Caco-2 (cell line): ENCODE measurements around the gene C2CD3. TPM values are rescaled to one million over a fixed set of nuclear protein-coding genes. Genes with fewer than 3 reads are reported as not detected.
"Not testable (repeated sequence)": the region's sequence is repeated elsewhere in the genome, so short reads cannot be mapped to it uniquely, and the experiment has no call there.

Experiments used
- BruUV-seq: library from RNA; stranded (reverse); fragments of 400-500 nt; replicated peaks from 2 replicates; lab custom pipeline; 2021; lab: Mats Ljungman, UMichigan
- CTCF ChIA-PET: fragments of 300-600 bp; sonication (Branson Sonifier 250); formaldehyde crosslinking; loops from one replicate; lab custom pipeline; 2022; ENCODE audit warnings: antibody characterized with exemption; lab: Charles Lee
- POLR2A ChIA-PET: fragments of 300-600 bp; sonication (Branson Sonifier 250); formaldehyde crosslinking; loops from one replicate; lab custom pipeline; 2022; ENCODE audit warnings: antibody characterized with exemption; lab: Charles Lee
- DNase-seq, 2 experiments: peaks; one replicate each; pipeline versions ENCODE4 v3.0.0 to v3.0.0-alpha.2; 2020 to 2022
- H3K27me3 ChIP-seq: replicated peaks from 2 replicates; pipeline ENCODE4 v1.6.0; 2011; ENCODE audit warnings: low read length; ENCODE audit not compliant: control insufficient read depth, insufficient read depth
- H3K36me3 ChIP-seq: 2 replicates; pipeline ENCODE4 v1.5.1; 2011; ENCODE audit warnings: low read length; ENCODE audit not compliant: control insufficient read depth, insufficient read depth
- H3K4me1 ChIP-seq: fragments of 250-450 bp; sonication (Bioruptor Pico); 2 replicates; pipeline ENCODE4 v1.5.1; 2020; ENCODE audit warnings: mild to moderate bottlenecking
- H3K4me3 ChIP-seq: 2 replicates; pipeline ENCODE4 v1.5.1; 2011; ENCODE audit warnings: low read depth, mild to moderate bottlenecking, control low read depth, low read length
- H3K9me3 ChIP-seq: fragments of 250-450 bp; sonication (Bioruptor Pico); 2 replicates; pipeline ENCODE4 v1.5.1; 2020; ENCODE audit warnings: mild to moderate bottlenecking, moderate library complexity
- H3K27ac Mint-ChIP-seq: one replicate; pipeline ENCODE4 v1.8.0; 2022; ENCODE audit warnings: mixed read lengths; ENCODE audit not compliant: unreplicated experiment
- H3K27me3 Mint-ChIP-seq: one replicate; pipeline ENCODE4 v1.8.0; 2022; ENCODE audit warnings: mixed read lengths; ENCODE audit not compliant: insufficient read depth, unreplicated experiment
- H3K36me3 Mint-ChIP-seq: one replicate; pipeline ENCODE4 v1.8.0; 2022; ENCODE audit warnings: mild to moderate bottlenecking, mixed read lengths; ENCODE audit not compliant: insufficient read depth, unreplicated experiment
- H3K4me1 Mint-ChIP-seq: one replicate; pipeline ENCODE4 v1.8.0; 2022; ENCODE audit warnings: low read depth, mixed read lengths; ENCODE audit not compliant: unreplicated experiment
- H3K4me3 Mint-ChIP-seq: one replicate; pipeline ENCODE4 v1.8.0; 2022; ENCODE audit warnings: mild to moderate bottlenecking, moderate library complexity, mixed read lengths; ENCODE audit not compliant: unreplicated experiment
- H3K9me3 Mint-ChIP-seq: one replicate; pipeline ENCODE4 v1.8.0; 2022; ENCODE audit warnings: mixed read lengths; ENCODE audit not compliant: unreplicated experiment
- intact Hi-C: fragments of 100-400 bp; cut with micrococcal nuclease; formaldehyde crosslinking; loops from one replicate; pipeline ENCODE4 v1.10.0; 2022; ENCODE audit not compliant: unreplicated experiment
- total RNA-seq: library from RNA; stranded (reverse); gene quantifications from 2 replicates; pipeline ENCODE4 v1.2.3, GENCODE V29; 2022
- TF ChIP-seq, protein P1 (sequence below), 2 experiments: fragments of 200-600 bp in 1 of 2; IDR thresholded peaks; 1 replicate in 1 of 2; 2 replicates in 1 of 2; pipeline versions ENCODE4 v1.5.1 to v1.8.0; 2011 to 2022; ENCODE audit warnings: antibody characterized with exemption in 1 of 2, control low read depth in 1 of 2, inconsistent platforms in 1 of 2, low read depth in 1 of 2, low read length in 1 of 2, mild to moderate bottlenecking in 1 of 2, moderate library complexity in 1 of 2; ENCODE audit not compliant: insufficient read depth in 1 of 2, severe bottlenecking in 1 of 2, unreplicated experiment in 1 of 2

C2CD3 gene
- total RNA-seq, 1 experiment from 2014 or later, result 47.5 TPM

DNA sequence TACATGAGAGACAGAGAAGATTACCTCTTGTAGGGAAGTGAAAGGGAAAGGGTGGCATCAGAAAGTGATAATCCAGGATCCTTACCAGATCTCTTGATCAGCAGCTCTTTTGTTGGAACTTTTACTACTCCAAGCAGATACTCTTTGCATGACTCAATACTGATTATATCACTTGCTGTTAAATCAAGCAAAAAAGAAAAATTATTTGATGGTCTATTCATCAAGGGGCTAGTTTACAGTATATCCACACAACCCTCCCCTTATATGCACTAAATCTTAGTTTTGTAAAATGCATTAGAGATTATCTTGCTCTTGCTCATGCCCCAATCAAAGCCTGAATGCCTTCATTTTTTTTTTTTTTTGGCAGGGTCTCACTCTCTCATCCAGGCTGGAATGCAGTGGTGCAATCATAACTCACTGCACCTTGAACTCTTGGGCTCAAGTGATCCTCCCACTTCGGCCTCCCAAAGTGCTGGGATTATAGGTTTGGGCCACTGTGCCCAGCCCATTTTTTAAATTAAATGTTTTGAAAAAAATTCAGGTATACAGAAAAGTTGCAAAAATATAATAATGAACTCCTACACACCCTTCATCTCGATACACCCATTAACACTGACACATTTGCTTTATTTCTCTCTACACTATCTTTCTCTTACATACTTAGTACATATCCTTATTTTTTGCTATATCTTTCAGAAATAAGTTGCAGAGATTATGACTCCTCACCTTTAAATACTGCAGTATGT lies 85.8 kb downstream of the C2CD3 start:
- ChIA-PET CTCF (interaction anchor here (0.6 to 0.7 kb wide), 2 partner anchors 153 to 1133 kb away, joined by 3 read pairs; no protein-coding TSS in a partner anchor), POLR2A (no interaction called here)
- H3K9me3 Mint-ChIP-seq, result no peaks in the 10 kb centered on the region
- Histone ChIP-seq H3K4me1 (peaks cover 18% of the 10 kb centered on the region), H3K36me3 (no peaks in the 10 kb centered on the region; the same call in 1 of the 2 replicates), H3K9me3 (no peaks in the 10 kb centered on the region), H3K4me3 (no peak overlapping the region), H3K27me3 (no peaks in the 10 kb centered on the region)
- peak overlapping the region; percentile 47 for H3K27ac Mint-ChIP-seq
- TF ChIP-seq, protein P1, sequence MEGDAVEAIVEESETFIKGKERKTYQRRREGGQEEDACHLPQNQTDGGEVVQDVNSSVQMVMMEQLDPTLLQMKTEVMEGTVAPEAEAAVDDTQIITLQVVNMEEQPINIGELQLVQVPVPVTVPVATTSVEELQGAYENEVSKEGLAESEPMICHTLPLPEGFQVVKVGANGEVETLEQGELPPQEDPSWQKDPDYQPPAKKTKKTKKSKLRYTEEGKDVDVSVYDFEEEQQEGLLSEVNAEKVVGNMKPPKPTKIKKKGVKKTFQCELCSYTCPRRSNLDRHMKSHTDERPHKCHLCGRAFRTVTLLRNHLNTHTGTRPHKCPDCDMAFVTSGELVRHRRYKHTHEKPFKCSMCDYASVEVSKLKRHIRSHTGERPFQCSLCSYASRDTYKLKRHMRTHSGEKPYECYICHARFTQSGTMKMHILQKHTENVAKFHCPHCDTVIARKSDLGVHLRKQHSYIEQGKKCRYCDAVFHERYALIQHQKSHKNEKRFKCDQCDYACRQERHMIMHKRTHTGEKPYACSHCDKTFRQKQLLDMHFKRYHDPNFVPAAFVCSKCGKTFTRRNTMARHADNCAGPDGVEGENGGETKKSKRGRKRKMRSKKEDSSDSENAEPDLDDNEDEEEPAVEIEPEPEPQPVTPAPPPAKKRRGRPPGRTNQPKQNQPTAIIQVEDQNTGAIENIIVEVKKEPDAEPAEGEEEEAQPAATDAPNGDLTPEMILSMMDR (IDR thresholded peaks at IDR 0.05; ENCODE audit: insufficient read depth in 1 of 2, low read depth in 1 of 2, low read length in 1 of 2, severe bottlenecking in 1 of 2, unreplicated experiment in 1 of 2), result no peak
- H3K27me3 Mint-ChIP-seq, result no peaks in the 10 kb centered on the region
- peak overlapping the region; percentile 1 for H3K4me3 Mint-ChIP-seq
- no TSS peak for BruUV-seq
- peaks cover 37% of the 10 kb centered on the region for H3K36me3 Mint-ChIP-seq
- peaks cover 15% of the 10 kb centered on the region for H3K4me1 Mint-ChIP-seq
- intact Hi-C loops, result no loop called here
- peak; percentile 58 to 68 for DNase-seq

DNA sequence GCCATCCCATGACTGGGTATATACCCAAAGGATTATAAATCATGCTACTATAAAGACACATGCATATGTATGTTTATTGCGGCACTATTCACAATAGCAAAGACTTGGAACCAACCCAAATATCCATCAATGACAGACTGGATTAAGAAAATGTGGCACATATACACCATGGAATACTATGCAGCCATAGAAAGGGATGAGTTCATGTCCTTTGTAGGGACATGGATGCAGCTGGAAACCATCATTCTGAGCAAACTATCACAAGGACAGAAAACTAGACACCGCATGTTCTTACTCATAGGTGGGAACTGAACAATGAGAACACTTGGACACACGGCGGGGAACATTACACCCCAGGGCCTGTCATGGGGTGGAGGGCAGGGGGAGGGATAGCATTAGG lies 86.9 kb downstream of the C2CD3 start:
- intact Hi-C loops, DNase-seq, H3K4me3 Mint-ChIP-seq, H3K9me3 ChIP-seq, H3K4me3 ChIP-seq, BruUV-seq, H3K27me3 Mint-ChIP-seq, H3K9me3 Mint-ChIP-seq, POLR2A ChIA-PET, H3K27me3 ChIP-seq, H3K36me3 ChIP-seq: not testable (repeated sequence)
- Mint-ChIP-seq H3K27ac (peak overlapping the region; percentile 20), H3K36me3 (peaks cover 37% of the 10 kb centered on the region), H3K4me1 (peaks cover 15% of the 10 kb centered on the region)
- H3K4me1 ChIP-seq, result peaks cover 18% of the 10 kb centered on the region
- CTCF ChIA-PET, result interaction anchor here (0.7 kb wide), 1 partner anchor 1132 kb away, joined by 3 read pairs; no protein-coding TSS in a partner anchor

DNA sequence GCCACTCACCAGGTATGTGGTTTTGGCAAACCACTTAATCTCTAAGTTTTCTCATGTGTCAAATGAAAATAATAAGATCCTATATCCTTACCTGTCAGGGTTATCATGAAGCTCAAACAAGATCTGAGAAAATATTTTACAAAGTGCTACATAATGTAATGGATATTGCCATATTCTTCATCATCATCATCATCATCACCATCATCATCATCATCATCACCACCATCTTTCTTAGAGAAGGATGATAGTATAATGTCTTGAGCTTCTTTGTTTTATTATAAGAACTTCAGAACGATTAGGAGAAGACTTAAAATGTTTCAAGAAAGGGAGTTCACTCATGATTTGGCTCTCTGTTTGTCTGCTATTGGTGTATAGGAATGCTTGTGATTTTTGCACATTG lies 89.4 kb downstream of the C2CD3 start:
- TF ChIP-seq, protein P1 (IDR thresholded peaks at IDR 0.05; ENCODE audit: insufficient read depth in 1 of 2, low read depth in 1 of 2, low read length in 1 of 2, severe bottlenecking in 1 of 2, unreplicated experiment in 1 of 2), result no peak
- peaks cover 18% of the 10 kb centered on the region for H3K4me1 ChIP-seq
- peaks cover 4% of the 10 kb centered on the region for H3K36me3 ChIP-seq
- no TSS peak for BruUV-seq
- H3K4me1 Mint-ChIP-seq, result peaks cover 15% of the 10 kb centered on the region
- H3K36me3 Mint-ChIP-seq, result peaks cover 46% of the 10 kb centered on the region
- no peaks in the 10 kb centered on the region for H3K27me3 ChIP-seq
- no peaks in the 10 kb centered on the region for H3K9me3 ChIP-seq
- H3K4me3 ChIP-seq, result no peak overlapping the region
- no peaks in the 10 kb centered on the region for H3K9me3 Mint-ChIP-seq
- no peak for DNase-seq
- no peak overlapping the region for H3K27ac Mint-ChIP-seq
- ChIA-PET POLR2A (no interaction called here), CTCF (interaction anchor here (0.6 kb wide), 1 partner anchor 66 kb away, joined by 4 read pairs; no protein-coding TSS in a partner anchor)
- H3K27me3 Mint-ChIP-seq, result no peaks in the 10 kb centered on the region
- intact Hi-C loops, result no loop called here
- H3K4me3 Mint-ChIP-seq, result no peak overlapping the region
